HG03521 (cell line): ENCODE results near the gene GLI3.

Experiments used
- ATAC-seq: cut with Tn5 transposase; IDR thresholded peaks from one replicate; pipeline ENCODE4 v1.9.1; 2021; ENCODE audit warnings: mild to moderate bottlenecking, moderate library complexity; ENCODE audit not compliant: unreplicated experiment

Gene GLI3

GRCh38 chr7:42108803-42109528 is 128.0 kb downstream of the GLI3 start:
- ATAC-seq, result no peak

- ATAC-seq, result no peak
Measured at GRCh38 chr7:42107484-42108240, 129.3 kb downstream of the GLI3 start.

- ATAC-seq, result no peak
Measured at GRCh38 chr7:42106562-42106961, 130.4 kb downstream of the GLI3 start.

- ATAC-seq, result no peak
Measured at GRCh38 chr7:42105554-42106358, 131.3 kb downstream of the GLI3 start.

GRCh38 chr7:42104694-42105093 is 132.3 kb downstream of the GLI3 start:
- no peak for ATAC-seq

GRCh38 chr7:42104231-42104630 is 132.8 kb downstream of the GLI3 start:
- ATAC-seq, result no peak

GRCh38 chr7:42103456-42103855 is 133.6 kb downstream of the GLI3 start:
- ATAC-seq, result no peak

- no peak for ATAC-seq
Measured at GRCh38 chr7:42103020-42103419, 134.0 kb downstream of the GLI3 start.

GRCh38 chr7:42102301-42102700 is 134.7 kb downstream of the GLI3 start:
- ATAC-seq, result no peak

- ATAC-seq, result no peak
Measured at GRCh38 chr7:42100156-42100508, 136.9 kb downstream of the GLI3 start.

- ATAC-seq, result no peak
Measured at GRCh38 chr7:42099470-42100155, 137.4 kb downstream of the GLI3 start.

GRCh38 chr7:42099066-42099465 is 137.9 kb downstream of the GLI3 start:
- no peak for ATAC-seq

- no peak for ATAC-seq
Measured at GRCh38 chr7:42097752-42098151, 139.3 kb downstream of the GLI3 start.

GRCh38 chr7:42096681-42097561 is 140.1 kb downstream of the GLI3 start:
- ATAC-seq, result no peak

- ATAC-seq, result no peak
Measured at GRCh38 chr7:42096268-42096667, 140.7 kb downstream of the GLI3 start.

- ATAC-seq, result no peak
Measured at GRCh38 chr7:42095791-42096190, 141.2 kb downstream of the GLI3 start.

- ATAC-seq, result no peak
Measured at GRCh38 chr7:42093349-42093905, 143.6 kb downstream of the GLI3 start.

GRCh38 chr7:42091461-42092291 is 145.3 kb downstream of the GLI3 start:
- ATAC-seq, result no peak

GRCh38 chr7:42090806-42091205 is 146.2 kb downstream of the GLI3 start:
- ATAC-seq, result no peak
